ENCODE data around the gene CHD5. TPM values are rescaled to one million over a fixed set of nuclear protein-coding genes. Genes with fewer than 3 reads are reported as not detected.
"Not testable (repeated sequence)": the region's sequence is repeated elsewhere in the genome, so short reads cannot be mapped to it uniquely, and the experiment has no call there.

Gene CHD5
- total and polyA plus RNA-seq, 2 of the 4 experiments (the other 2 are of a cell fraction): under 0.01 to 0.09 TPM

DNA sequence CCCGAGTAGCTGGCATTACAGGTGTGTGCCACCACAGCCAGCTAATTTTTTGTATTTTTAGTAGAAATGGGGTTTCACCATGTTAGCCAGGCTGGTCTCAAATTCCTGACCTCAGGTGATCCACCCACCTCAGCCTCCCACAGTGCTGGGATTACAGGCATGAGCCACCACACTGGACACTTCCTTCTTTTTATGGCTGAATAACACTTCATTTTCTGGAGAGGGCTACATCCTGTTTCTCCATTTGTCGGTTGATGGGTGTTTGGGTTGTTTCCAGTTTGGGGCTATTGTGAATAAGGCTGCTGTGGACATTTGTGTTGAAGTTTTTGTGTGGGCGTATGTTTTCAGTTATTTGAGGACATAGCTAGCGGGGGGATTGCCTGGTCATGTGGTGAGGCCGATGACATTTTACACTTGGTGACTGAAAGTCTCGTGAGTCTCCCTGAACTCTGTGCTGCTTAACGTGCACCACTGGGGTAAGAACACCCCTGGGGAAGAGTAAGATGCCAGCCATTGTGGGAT is 116.5 kb downstream of the CHD5 start:
- H3K4me2 ChIP-seq (ENCODE audit: low read depth, low read length); H4K91ac ChIP-seq (ENCODE audit: insufficient read depth, low read depth, low read length); POLR2A ChIA-PET (ENCODE audit: unreplicated experiment); H3K36me3 ChIP-seq (ENCODE audit: control insufficient read depth, insufficient read depth, low read length); H4K5ac ChIP-seq (ENCODE audit: low read depth, low read length); H2AFZ ChIP-seq (replicated peaks; ENCODE audit: low read length, poor library complexity); DNase-seq; H3K9ac ChIP-seq (ENCODE audit: low read depth, low read length); H2AK9ac ChIP-seq (replicated peaks; ENCODE audit: low read depth, low read length, poor library complexity); H2AK5ac ChIP-seq (ENCODE audit: low read depth, low read length); H2BK120ac ChIP-seq (ENCODE audit: low read depth, low read length); H3K4me3 ChIP-seq (ENCODE audit: insufficient read depth, low read depth, low read length); H2BK15ac ChIP-seq (ENCODE audit: low read depth, low read length); H2BK20ac ChIP-seq (ENCODE audit: low read depth, low read length); CTCF ChIA-PET; H3K23ac ChIP-seq (ENCODE audit: low read depth, low read length); H3K18ac ChIP-seq (ENCODE audit: low read depth, low read length); H3K9me3 ChIP-seq (ENCODE audit: control insufficient read depth, insufficient read depth, low read length); H4K20me1 ChIP-seq (ENCODE audit: insufficient read depth, low read length); intact Hi-C loops (cut with micrococcal nuclease); in situ Hi-C loops (cut with MboI; ENCODE audit: low sequenced_read_pairs); dilution Hi-C loops (cut with HindIII; ENCODE audit: low sequenced_read_pairs, unreplicated experiment); H3K79me1 ChIP-seq (ENCODE audit: low read depth in 1 of 2, low read length in 2 of 2); H3K4me1 ChIP-seq (ENCODE audit: control insufficient read depth, insufficient read depth, low read length); H3K56ac ChIP-seq (ENCODE audit: extremely low read depth, insufficient read depth, low read length); H4K8ac ChIP-seq (ENCODE audit: low read depth in 2 of 2, low read length in 2 of 2); H3K14ac ChIP-seq (replicated peaks; ENCODE audit: low read depth, low read length); H3K4ac ChIP-seq (ENCODE audit: low read depth, low read length); H3K9me1 ChIP-seq (ENCODE audit: insufficient read depth, low read length); ATAC-seq (ENCODE audit: low read depth); H2BK5ac ChIP-seq (ENCODE audit: low read depth, low read length, poor library complexity, severe bottlenecking); H3K27ac ChIP-seq (ENCODE audit: insufficient read depth, low read length); BruUV-seq (replicated peaks): not testable (repeated sequence)
- 71% methylated on average over 5 of the region's 7 CpGs; no CpG with 5 or more reads in 1 of the 2 experiments for WGBS, 2 experiments (ENCODE audit: extremely low coverage in 2 of 2, insufficient read length in 1 of 2)
- peaks cover 10% of the 10 kb centered on the region; the same call in 1 of the 2 replicates for H3K27me3 ChIP-seq (ENCODE audit: control insufficient read depth, insufficient read depth, low read length)

Measured in IMR-90 (cell line).